ENCODE data around the gene TTLL11.

DNA sequence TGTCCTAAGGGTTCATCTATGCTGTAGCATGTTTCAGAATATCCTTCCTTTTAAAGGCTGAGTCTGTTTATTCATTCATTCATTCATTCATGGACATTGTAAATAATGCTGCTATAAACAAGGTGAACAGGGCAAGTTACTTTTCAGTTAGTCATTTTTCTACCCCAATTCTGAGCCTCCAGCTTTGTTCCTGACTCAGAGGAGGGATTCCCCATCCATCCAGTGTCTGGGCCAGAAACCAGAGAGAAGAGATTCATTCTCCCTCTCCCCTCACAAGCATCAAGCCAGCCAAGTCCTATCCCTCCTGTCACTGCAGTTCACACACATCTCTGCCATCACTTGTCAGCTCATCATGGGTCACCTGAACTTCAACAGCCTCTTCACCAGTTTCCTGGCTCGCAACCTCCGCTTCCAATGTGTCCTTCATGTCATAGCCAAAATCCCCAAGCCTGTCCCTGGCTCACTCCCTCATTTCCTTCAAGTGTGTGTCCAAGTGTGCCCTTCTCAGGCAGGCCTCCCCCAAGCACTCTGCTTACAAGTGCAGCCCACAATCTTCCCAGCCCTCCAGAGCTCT is 203.0 kb downstream of the TTLL11 start:
- TF ChIP-seq POLR2A (IDR thresholded peaks at IDR 0.05) = no peak
- TF ChIP-seq, protein P1, sequence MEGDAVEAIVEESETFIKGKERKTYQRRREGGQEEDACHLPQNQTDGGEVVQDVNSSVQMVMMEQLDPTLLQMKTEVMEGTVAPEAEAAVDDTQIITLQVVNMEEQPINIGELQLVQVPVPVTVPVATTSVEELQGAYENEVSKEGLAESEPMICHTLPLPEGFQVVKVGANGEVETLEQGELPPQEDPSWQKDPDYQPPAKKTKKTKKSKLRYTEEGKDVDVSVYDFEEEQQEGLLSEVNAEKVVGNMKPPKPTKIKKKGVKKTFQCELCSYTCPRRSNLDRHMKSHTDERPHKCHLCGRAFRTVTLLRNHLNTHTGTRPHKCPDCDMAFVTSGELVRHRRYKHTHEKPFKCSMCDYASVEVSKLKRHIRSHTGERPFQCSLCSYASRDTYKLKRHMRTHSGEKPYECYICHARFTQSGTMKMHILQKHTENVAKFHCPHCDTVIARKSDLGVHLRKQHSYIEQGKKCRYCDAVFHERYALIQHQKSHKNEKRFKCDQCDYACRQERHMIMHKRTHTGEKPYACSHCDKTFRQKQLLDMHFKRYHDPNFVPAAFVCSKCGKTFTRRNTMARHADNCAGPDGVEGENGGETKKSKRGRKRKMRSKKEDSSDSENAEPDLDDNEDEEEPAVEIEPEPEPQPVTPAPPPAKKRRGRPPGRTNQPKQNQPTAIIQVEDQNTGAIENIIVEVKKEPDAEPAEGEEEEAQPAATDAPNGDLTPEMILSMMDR (IDR thresholded peaks at IDR 0.05) = no peak

Measured in right lobe of liver (tissue), 4 donors.